MM.1S (cell line): ENCODE results near the gene NELFB.

Experiments used
- EZH2 ChIP-seq: fragments of 300-600 bp; sonication (generic); optimal IDR thresholded peaks from 2 replicates; pipeline ENCODE3; 2017; ENCODE audit warnings: low read depth, mild to moderate bottlenecking, antibody characterized with exemption, low read length, mixed read lengths
- TF ChIP-seq, protein P1 (sequence below): fragments of 300-600 bp; sonication (generic); IDR thresholded peaks from 2 replicates; pipeline ENCODE4 v1.5.1; 2016; ENCODE audit warnings: antibody characterized with exemption, low read length, mixed read lengths

- no peak for TF ChIP-seq EZH2
- TF ChIP-seq, protein P1, sequence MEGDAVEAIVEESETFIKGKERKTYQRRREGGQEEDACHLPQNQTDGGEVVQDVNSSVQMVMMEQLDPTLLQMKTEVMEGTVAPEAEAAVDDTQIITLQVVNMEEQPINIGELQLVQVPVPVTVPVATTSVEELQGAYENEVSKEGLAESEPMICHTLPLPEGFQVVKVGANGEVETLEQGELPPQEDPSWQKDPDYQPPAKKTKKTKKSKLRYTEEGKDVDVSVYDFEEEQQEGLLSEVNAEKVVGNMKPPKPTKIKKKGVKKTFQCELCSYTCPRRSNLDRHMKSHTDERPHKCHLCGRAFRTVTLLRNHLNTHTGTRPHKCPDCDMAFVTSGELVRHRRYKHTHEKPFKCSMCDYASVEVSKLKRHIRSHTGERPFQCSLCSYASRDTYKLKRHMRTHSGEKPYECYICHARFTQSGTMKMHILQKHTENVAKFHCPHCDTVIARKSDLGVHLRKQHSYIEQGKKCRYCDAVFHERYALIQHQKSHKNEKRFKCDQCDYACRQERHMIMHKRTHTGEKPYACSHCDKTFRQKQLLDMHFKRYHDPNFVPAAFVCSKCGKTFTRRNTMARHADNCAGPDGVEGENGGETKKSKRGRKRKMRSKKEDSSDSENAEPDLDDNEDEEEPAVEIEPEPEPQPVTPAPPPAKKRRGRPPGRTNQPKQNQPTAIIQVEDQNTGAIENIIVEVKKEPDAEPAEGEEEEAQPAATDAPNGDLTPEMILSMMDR: no peak
Observed at GRCh38 chr9:137243626-137244485, 11.3 kb upstream of the NELFB start.
